Smooth muscle cell (in vitro differentiated cells): ENCODE measurements around the gene MAST4. TPM values are rescaled to one million over a fixed set of nuclear protein-coding genes. Genes with fewer than 3 reads are reported as not detected.

Source experiments
- DNase-seq: peaks from one replicate; lab custom pipeline; 2025; ENCODE audit not compliant: unreplicated experiment; lab: John Stamatoyannopoulos, UW
- H2AFZ ChIP-seq: fragments of 200-600 bp; sonication (generic); 2 replicates; pipeline ENCODE4 v1.6.0; 2016; ENCODE audit warnings: antibody characterized with exemption, low read depth, mild to moderate bottlenecking
- H3F3A ChIP-seq: fragments of 200-600 bp; sonication (generic); 2 replicates; pipeline ENCODE4 v1.6.0; 2017; ENCODE audit warnings: antibody characterized with exemption, low read depth
- H3K27ac ChIP-seq: fragments of 200-600 bp; sonication (generic); 2 replicates; pipeline ENCODE4 v1.5.1; 2016; ENCODE audit warnings: low read depth, mild to moderate bottlenecking
- H3K27me3 ChIP-seq: fragments of 200-600 bp; sonication (generic); 2 replicates; pipeline ENCODE4 v1.6.1; 2016; ENCODE audit warnings: low read depth, mild to moderate bottlenecking
- H3K36me3 ChIP-seq: fragments of 200-600 bp; sonication (generic); 2 replicates; pipeline ENCODE4 v1.5.1; 2016; ENCODE audit warnings: low read depth
- H3K4me1 ChIP-seq: fragments of 200-600 bp; sonication (generic); 2 replicates; pipeline ENCODE4 v1.5.1; 2016; ENCODE audit warnings: low read depth
- H3K4me2 ChIP-seq: fragments of 200-600 bp; sonication (generic); 2 replicates; pipeline ENCODE4 v1.6.0; 2016; ENCODE audit warnings: mild to moderate bottlenecking
- H3K4me3 ChIP-seq: fragments of 200-600 bp; sonication (generic); 2 replicates; pipeline ENCODE4 v1.5.1; 2016; ENCODE audit warnings: mild to moderate bottlenecking
- H3K79me2 ChIP-seq: fragments of 200-600 bp; sonication (generic); 2 replicates; pipeline ENCODE4 v1.6.0; 2016; ENCODE audit warnings: low read depth, mild to moderate bottlenecking
- H3K9ac ChIP-seq: fragments of 200-600 bp; sonication (generic); 2 replicates; pipeline ENCODE4 v1.6.0; 2016; ENCODE audit warnings: low read depth
- H3K9me3 ChIP-seq: fragments of 200-600 bp; sonication (generic); replicated peaks from 2 replicates; pipeline ENCODE4 v1.5.1; 2016; ENCODE audit warnings: low read depth
- H4K20me1 ChIP-seq: fragments of 200-600 bp; sonication (generic); 2 replicates; pipeline ENCODE4 v1.6.0; 2016; ENCODE audit warnings: low read depth
- CTCF ChIP-seq: fragments of 200-600 bp; sonication (generic); IDR thresholded peaks from 2 replicates; pipeline ENCODE4 v1.5.1; 2017; ENCODE audit warnings: borderline replicate concordance, mild to moderate bottlenecking, antibody characterized with exemption; ENCODE audit not compliant: insufficient read depth, poor library complexity, severe bottlenecking
- WGBS: methylation state at CpG from one replicate; pipeline ENCODE4 v1.1.7; 2016; ENCODE audit warnings: low lambda C conversion rate; 5-methylcytosine and 5-hydroxymethylcytosine counted together
- polyA plus RNA-seq: library from polyadenylated mRNA; unstranded; fragments of >200 nt; fragmentation: Nextera tagmentation; extraction: Ambion mirVana; gene quantifications from 2 replicates; pipeline ENCODE4 v1.2.1, GENCODE V29; 2016
- total RNA-seq: library from RNA; depleted of rRNA; stranded (reverse); fragments of >200 nt; gene quantifications from 2 replicates; pipeline ENCODE4 v1.2.3, GENCODE V29; 2014

MAST4 gene
- total and polyA plus RNA-seq, 2 experiments from 2014 or later: 6.3 to 24.0 TPM

- 100% methylated on average over 1 of the region's 1 CpG for WGBS
- Histone ChIP-seq H3K79me2 (no peaks in the 10 kb centered on the region), H3K4me3 (no peak overlapping the region), H3K4me2 (no peak overlapping the region), H3K9ac (no peak overlapping the region), H3F3A (peaks cover 5% of the 10 kb centered on the region), H2AFZ (no peak overlapping the region), H3K27me3 (no peaks in the 10 kb centered on the region), H3K4me1 (peaks cover 1% of the 10 kb centered on the region), H3K36me3 (no peaks in the 10 kb centered on the region), H3K27ac (no peak overlapping the region), H3K9me3 (no peaks in the 10 kb centered on the region), H4K20me1 (no peaks in the 10 kb centered on the region)
- DNase-seq: no peak
- no peak for TF ChIP-seq CTCF
Observed at GRCh38 chr5:67187006-67187715, 591.0 kb downstream of the MAST4 start.

- TF ChIP-seq CTCF: no peak
- Histone ChIP-seq H3K9me3 (no peaks in the 10 kb centered on the region), H3K4me1 (no peaks in the 10 kb centered on the region), H2AFZ (no peak overlapping the region), H3K4me2 (no peak overlapping the region), H3F3A (no peaks in the 10 kb centered on the region), H3K36me3 (no peaks in the 10 kb centered on the region), H3K79me2 (no peaks in the 10 kb centered on the region), H3K27me3 (no peaks in the 10 kb centered on the region), H3K9ac (no peak overlapping the region), H3K27ac (no peak overlapping the region), H4K20me1 (no peaks in the 10 kb centered on the region), H3K4me3 (no peak overlapping the region)
- WGBS: 89% methylated on average over 7 of the region's 7 CpGs
- no peak for DNase-seq
Observed at GRCh38 chr5:67188274-67189078, 592.3 kb downstream of the MAST4 start.

GRCh38 chr5:67189079-67189354 is 592.8 kb downstream of the MAST4 start:
- Histone ChIP-seq H3K9ac (no peak overlapping the region), H4K20me1 (no peaks in the 10 kb centered on the region), H3K4me1 (no peaks in the 10 kb centered on the region), H2AFZ (no peak overlapping the region), H3K79me2 (no peaks in the 10 kb centered on the region), H3K4me2 (no peak overlapping the region), H3K9me3 (no peaks in the 10 kb centered on the region), H3K4me3 (no peak overlapping the region), H3K36me3 (no peaks in the 10 kb centered on the region), H3K27ac (no peak overlapping the region), H3F3A (no peaks in the 10 kb centered on the region), H3K27me3 (no peaks in the 10 kb centered on the region)
- no peak for DNase-seq
- 98% methylated on average over 3 of the region's 3 CpGs for WGBS
- no peak for TF ChIP-seq CTCF

- no peak overlapping the region for H3K4me2 ChIP-seq
- H3K27ac ChIP-seq: no peak overlapping the region
- no peaks in the 10 kb centered on the region for H3K27me3 ChIP-seq
- no peaks in the 10 kb centered on the region for H3K9me3 ChIP-seq
- H3K9ac ChIP-seq: no peak overlapping the region
- H3K36me3 ChIP-seq: no peaks in the 10 kb centered on the region
- H3K4me3 ChIP-seq: no peak overlapping the region
- no peaks in the 10 kb centered on the region for H3K4me1 ChIP-seq
- H2AFZ ChIP-seq: no peak overlapping the region
- no peaks in the 10 kb centered on the region for H3F3A ChIP-seq
- no peak for TF ChIP-seq CTCF
- 90% methylated on average over 1 of the region's 1 CpG for WGBS
- H3K79me2 ChIP-seq: no peaks in the 10 kb centered on the region
- no peak for DNase-seq
- no peaks in the 10 kb centered on the region for H4K20me1 ChIP-seq
Observed at GRCh38 chr5:67189931-67190330, 593.7 kb downstream of the MAST4 start.
